ENCODE data around the gene TTPAL. TPM values are rescaled to one million over a fixed set of nuclear protein-coding genes. Genes with fewer than 3 reads are reported as not detected.

Gene TTPAL, protein sequence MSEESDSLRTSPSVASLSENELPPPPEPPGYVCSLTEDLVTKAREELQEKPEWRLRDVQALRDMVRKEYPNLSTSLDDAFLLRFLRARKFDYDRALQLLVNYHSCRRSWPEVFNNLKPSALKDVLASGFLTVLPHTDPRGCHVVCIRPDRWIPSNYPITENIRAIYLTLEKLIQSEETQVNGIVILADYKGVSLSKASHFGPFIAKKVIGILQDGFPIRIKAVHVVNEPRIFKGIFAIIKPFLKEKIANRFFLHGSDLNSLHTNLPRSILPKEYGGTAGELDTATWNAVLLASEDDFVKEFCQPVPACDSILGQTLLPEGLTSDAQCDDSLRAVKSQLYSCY
- 3.4 and 9.2 TPM in 2 replicates for total RNA-seq (ENCODE audit: low replicate concordance)

DNA sequence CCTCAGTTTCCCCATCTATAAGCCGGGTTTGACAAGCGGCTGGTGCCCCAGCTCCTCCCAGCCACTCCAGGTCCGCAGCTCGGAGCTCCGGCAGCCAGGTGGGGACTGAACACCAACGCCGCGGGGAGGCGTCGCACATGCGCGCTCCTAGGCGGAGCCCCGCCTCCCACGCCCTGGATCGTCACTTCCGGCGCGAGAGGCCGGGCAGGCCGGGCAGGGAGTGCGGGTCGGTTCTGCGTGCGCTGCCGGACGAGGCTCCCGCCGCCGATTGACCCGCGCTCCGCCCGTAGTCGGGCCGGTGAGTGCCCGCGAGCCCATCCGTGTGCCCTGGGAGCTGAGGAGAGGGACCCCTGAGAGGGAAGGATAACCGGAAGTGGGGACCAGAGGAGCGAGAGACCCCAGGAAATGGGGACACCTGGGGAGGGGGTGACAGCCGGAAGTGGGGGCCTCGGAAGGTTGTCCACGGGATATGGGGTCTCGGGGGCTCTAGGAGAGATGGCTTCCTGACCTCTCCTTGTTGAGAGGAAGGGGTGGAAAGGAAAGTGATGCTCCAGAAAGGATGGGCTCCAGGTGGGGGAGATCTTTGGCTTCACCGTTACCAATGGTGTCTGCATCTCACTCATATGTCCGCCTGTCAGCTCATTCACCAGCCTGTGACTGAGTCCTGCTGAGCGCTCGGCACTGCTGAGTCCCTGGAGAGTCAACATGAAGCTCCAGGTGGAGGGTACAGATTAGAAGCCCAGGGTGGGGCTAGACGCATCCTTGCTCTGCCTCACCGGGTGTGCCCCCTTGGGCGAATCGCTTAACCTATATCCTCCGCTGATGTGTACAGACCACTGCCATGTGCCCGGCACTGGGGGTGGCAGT lies at the start of gene TTPAL:
TSS of gene TTPAL (plus strand) at position 181 of the 867 bp plus-strand sequence. CDS start 4,126 bp downstream, outside the sequence.

DNA sequence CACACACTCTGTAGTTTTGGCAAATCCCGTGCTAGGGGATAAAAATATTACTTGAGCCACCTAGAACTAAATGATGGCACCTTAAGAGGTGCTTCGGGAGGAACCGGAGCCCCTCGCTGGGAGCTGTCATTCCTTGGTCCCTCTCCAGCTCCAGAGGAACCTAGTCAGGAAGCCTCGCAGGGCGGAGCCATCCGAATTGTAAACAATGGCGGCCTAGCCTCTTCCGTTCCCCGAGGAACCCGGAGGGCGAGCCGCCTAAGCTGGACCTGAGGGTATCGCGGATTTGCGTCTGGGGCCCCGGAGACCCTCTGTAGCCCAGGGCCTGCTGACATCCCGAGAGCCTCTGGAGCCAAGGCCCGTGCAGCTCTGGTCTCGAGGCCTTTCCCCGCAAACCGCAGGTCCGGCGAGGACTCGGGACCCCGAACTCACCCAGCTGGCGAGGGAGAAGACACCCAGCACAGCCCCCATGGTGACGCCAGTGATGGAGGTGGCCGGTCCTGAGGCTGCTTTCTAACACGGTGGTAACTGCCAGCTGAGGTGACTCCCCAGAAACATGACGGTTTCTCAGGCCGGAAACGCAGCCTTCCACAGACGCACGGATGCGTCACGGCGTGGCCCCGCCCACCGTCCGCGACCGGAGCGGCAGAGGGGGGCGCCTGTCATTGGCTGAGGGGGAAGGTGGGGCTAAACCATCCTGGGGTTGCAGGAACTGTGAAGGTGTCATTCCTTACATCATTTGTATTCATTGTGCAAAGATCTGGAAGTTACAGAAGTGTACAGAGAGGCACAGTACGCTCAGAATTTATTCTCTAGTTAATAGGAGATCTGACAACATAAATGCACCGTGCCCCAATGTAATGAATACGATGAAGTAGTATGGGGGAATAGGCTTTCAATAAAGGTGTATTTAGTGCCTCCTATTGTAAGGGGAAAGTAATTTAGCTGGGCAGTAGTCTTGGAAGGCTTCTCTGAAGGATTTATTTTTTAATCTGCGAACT lies 46.1 kb downstream of the TTPAL start, which contains the start of gene SERINC3:
TSS of gene SERINC3 (minus strand) at position 587 of the 998 bp plus-strand sequence. CDS start at position 468, 119 bp downstream.

Other genes starting within 250 kb of the TTPAL start
- not detected in 2 replicates for gene GDAP1L1, start 228.6 kb upstream of the TTPAL start, total RNA-seq (ENCODE audit: low replicate concordance)
- 4.8 and 5.0 TPM in 2 replicates for gene FITM2, start 164.7 kb upstream of the TTPAL start, total RNA-seq (ENCODE audit: low replicate concordance)
- not detected in 2 replicates for gene R3HDML, start 138.8 kb upstream of the TTPAL start, total RNA-seq (ENCODE audit: low replicate concordance)
- gene HNF4A, start 120.2 kb upstream of the TTPAL start, total RNA-seq (ENCODE audit: low replicate concordance) = not detected in 2 replicates
- gene SERINC3, start 46.2 kb downstream of the TTPAL start, total RNA-seq (ENCODE audit: low replicate concordance) = 88.7 and 256 TPM in 2 replicates
- gene PKIG, start 106.7 kb downstream of the TTPAL start, total RNA-seq (ENCODE audit: low replicate concordance) = 110 and 120 TPM in 2 replicates
- gene ADA, start 175.8 kb downstream of the TTPAL start, total RNA-seq (ENCODE audit: low replicate concordance) = 10.2 and 31.5 TPM in 2 replicates
- gene CCN5, start 239.5 kb downstream of the TTPAL start, total RNA-seq (ENCODE audit: low replicate concordance) = 1.5 and 533 TPM in 2 replicates